GM12878 (cell line): ENCODE data around the gene YEATS4. TPM values are rescaled to one million over a fixed set of nuclear protein-coding genes. Genes with fewer than 3 reads are reported as not detected.

Source experiments
- ATAC-seq: fragments of 200-7000 bp; cut with Tn5 transposase; 3 replicates; pipeline ENCODE4 v1.9.1; 2020; ENCODE audit warnings: mild to moderate bottlenecking, moderate library complexity
- BruUV-seq: library from RNA; stranded (reverse); fragments of 400-500 nt; replicated peaks from 2 replicates; lab custom pipeline; 2021; lab: Mats Ljungman, UMichigan
- CTCF ChIA-PET: fragments of 300-600 bp; sonication (Branson Sonifier 250); formaldehyde crosslinking; extraction: SDS; loops from one replicate; lab custom pipeline; 2021; ENCODE audit warnings: inconsistent platforms; lab: Yijun Ruan, JAX
- POLR2A ChIA-PET: fragments of 350-600 bp; formaldehyde crosslinking; extraction: SDS; loops from one replicate; lab custom pipeline; 2021; ENCODE audit warnings: inconsistent platforms; lab: Charles Lee
- RAD21 ChIA-PET: fragments of 300-600 bp; sonication (Branson Sonifier 250); formaldehyde crosslinking; loops from one replicate; lab custom pipeline; 2023; ENCODE audit warnings: antibody characterized with exemption; ENCODE audit not compliant: unreplicated experiment; lab: Charles Lee
- SMC1A ChIA-PET: fragments of 300-600 bp; sonication (Branson Sonifier 250); formaldehyde crosslinking; loops from one replicate; lab custom pipeline; 2023; ENCODE audit not compliant: unreplicated experiment, uncharacterized antibody; lab: Charles Lee
- DNase-seq: peaks from one replicate; pipeline ENCODE4 v3.0.0-alpha.2; 2011; ENCODE audit warnings: low read depth, low spot score
- FAIRE-seq: peaks from 3 replicates; lab custom pipeline; 2011; peaks lifted over from hg19 to GRCh38; lab: Jason Lieb, UNC
- H2AFZ ChIP-seq: 2 replicates; pipeline ENCODE4 v1.6.0; 2011; ENCODE audit warnings: low read depth, low read length, control low read depth; ENCODE audit not compliant: control insufficient read depth
- H3K27ac ChIP-seq: 2 replicates; pipeline ENCODE4 v1.5.1; 2011; ENCODE audit warnings: control low read depth; ENCODE audit not compliant: control insufficient read depth, insufficient read depth
- H3K27me3 ChIP-seq, 2 experiments: replicated peaks in 1 of 2; 2 replicates each; pipeline versions ENCODE4 v1.6.0 to v1.6.1; 2011; ENCODE audit warnings: low read length in 1 of 2; ENCODE audit not compliant: control insufficient read depth in 2 of 2, insufficient read depth in 2 of 2
- H3K36me3 ChIP-seq, 2 experiments: 2 replicates each; pipeline ENCODE4 v1.5.1; 2011; ENCODE audit warnings: low read length in 1 of 2; ENCODE audit not compliant: control insufficient read depth in 2 of 2, insufficient read depth in 2 of 2
- H3K4me1 ChIP-seq: 2 replicates; pipeline ENCODE4 v1.6.1; 2011; ENCODE audit warnings: mild to moderate bottlenecking, low read length, moderate library complexity, mixed read lengths; ENCODE audit not compliant: control insufficient read depth, insufficient read depth
- H3K4me2 ChIP-seq: 2 replicates; pipeline ENCODE4 v1.6.0; 2011; ENCODE audit warnings: control low read depth; ENCODE audit not compliant: control insufficient read depth, insufficient read depth
- H3K4me3 ChIP-seq: fragments of 200-600 bp; sonication (generic); 2 replicates; pipeline ENCODE4 v1.5.1; 2016
- H3K79me2 ChIP-seq: 2 replicates; pipeline ENCODE4 v1.6.0; 2011; ENCODE audit warnings: low read length; ENCODE audit not compliant: control insufficient read depth, insufficient read depth
- H3K9ac ChIP-seq: 2 replicates; pipeline ENCODE4 v1.8.0; 2011; ENCODE audit warnings: low read length, control low read depth, mixed read lengths; ENCODE audit not compliant: control insufficient read depth, insufficient read depth
- H3K9me3 ChIP-seq: replicated peaks from 3 replicates; pipeline ENCODE4 v1.5.1; 2011; ENCODE audit warnings: mild to moderate bottlenecking, low read length; ENCODE audit not compliant: control insufficient read depth, insufficient read depth
- H4K20me1 ChIP-seq: 2 replicates; pipeline ENCODE4 v1.6.0; 2011; ENCODE audit not compliant: control insufficient read depth, insufficient read depth
- CEBPZ ChIP-seq: fragments of 150-350 bp; IDR thresholded peaks from 2 replicates; pipeline ENCODE4 v1.6.1; 2016; ENCODE audit warnings: low read depth, low read length
- CHD4 ChIP-seq: fragments of 200-600 bp; sonication (generic); IDR thresholded peaks from 2 replicates; pipeline ENCODE4 v1.6.1; 2016; ENCODE audit warnings: mild to moderate bottlenecking
- MLLT1 ChIP-seq: fragments of 450-650 bp; IDR thresholded peaks from 2 replicates; pipeline ENCODE4 v1.6.1; 2016; ENCODE audit warnings: mild to moderate bottlenecking
- SP1 ChIP-seq: IDR thresholded peaks from one replicate; pipeline ENCODE4 v1.6.1; 2011; ENCODE audit warnings: low read depth, low read length
- ZNF592 ChIP-seq: fragments of 450-650 bp; IDR thresholded peaks from 2 replicates; pipeline ENCODE4 v1.6.1; 2017; ENCODE audit warnings: mild to moderate bottlenecking, moderate library complexity
- WGBS: methylation state at CpG from one replicate; pipeline ENCODE4 v1.1.6; 2016; ENCODE audit warnings: low lambda C conversion rate; ENCODE audit not compliant: insufficient replicate concordance, insufficient coverage; ENCODE audit errors: missing lambda C conversion rate; 5-methylcytosine and 5-hydroxymethylcytosine counted together
- in situ Hi-C: fragments of 300-500 bp; cut with MboI; formaldehyde crosslinking; loops from 9 replicates; pipeline ENCODE4 v1.14.3; 2018; ENCODE audit warnings: mixed read lengths
- intact Hi-C: fragments of 100-400 bp; cut with micrococcal nuclease; formaldehyde crosslinking; loops from one replicate; pipeline ENCODE4 v1.14.2; 2022; ENCODE audit not compliant: unreplicated experiment
- polyA plus RNA-seq, 11 experiments: library from polyadenylated mRNA; depleted of rRNA in 4 of 11; unstranded in 6 of 11; stranded (reverse) in 5 of 11; fragments of >200 nt; fragmentation: Nextera tagmentation in 4 of 11; fragmentation: Illumina TruSeq in 1 of 11; extraction: Ambion mirVana in 4 of 11; extraction: Trizol in 1 of 11; gene quantifications; 1 replicate in 1 of 11; 2 replicates in 10 of 11; pipeline versions ENCODE4 v1.2.1 to v1.2.3, GENCODE V29; 2011 to 2016; ENCODE audit warnings: inconsistent platforms in 2 of 11, missing spikeins in 2 of 11, low read depth in 1 of 11
- total RNA-seq, 4 experiments: library from RNA; depleted of rRNA in 3 of 4; stranded (reverse); fragments of >200 nt in 3 of 4; fragmentation: Illumina TruSeq in 1 of 4; extraction: Trizol in 1 of 4; gene quantifications; 2 replicates each; pipeline versions ENCODE4 v1.2.1 to v1.2.3, GENCODE V29; 2013 to 2021

YEATS4 gene
- total and polyA plus RNA-seq, 10 of the 15 experiments (the other 5 are each of a cell fraction or from before 2014, with no cell fraction given) = 23.8 to 45.4 (median 36.8) TPM

- Histone ChIP-seq H3K27ac (no peak overlapping the region), H2AFZ (no peak overlapping the region), H3K27me3 (no peaks in the 10 kb centered on the region), H4K20me1 (no peaks in the 10 kb centered on the region), H3K79me2 (no peaks in the 10 kb centered on the region), H3K9me3 (no peaks in the 10 kb centered on the region), H3K9ac (no peak overlapping the region), H3K4me1 (no peaks in the 10 kb centered on the region), H3K36me3 (no peaks in the 10 kb centered on the region), H3K4me2 (no peak overlapping the region), H3K4me3 (no peak overlapping the region)
- in situ Hi-C loops (no loop called here), intact Hi-C loops (no loop called here)
- no peak for DNase-seq
- ChIA-PET SMC1A (no interaction called here), CTCF (interaction anchor here (1.1 to 1.3 kb wide), 2 partner anchors 10 to 142 kb away, joined by 4 read pairs; no protein-coding TSS in a partner anchor), POLR2A (no interaction called here), RAD21 (no interaction called here)
- WGBS = 93% methylated on average over 7 of the region's 7 CpGs
- no TSS peak for BruUV-seq
- ATAC-seq = no peak
- TF ChIP-seq CHD4 (no peak), MLLT1 (no peak), ZNF592 (no peak), CEBPZ (no peak), SP1 (no peak)
- FAIRE-seq = no peak
Measured at GRCh38 chr12:69428351-69429073, 69.0 kb downstream of the YEATS4 start.
